HG03280 (cell line): ENCODE data around the gene BACH1.

Experiments
- ATAC-seq: cut with Tn5 transposase; IDR thresholded peaks from one replicate; pipeline ENCODE4 v1.9.1; 2021; ENCODE audit warnings: mild to moderate bottlenecking, moderate library complexity; ENCODE audit not compliant: unreplicated experiment

Gene BACH1

GRCh38 chr21:29313662-29314408 is 15.1 kb downstream of the BACH1 start:
- ATAC-seq, result no peak

- no peak for ATAC-seq
Observed at GRCh38 chr21:29315131-29315749, 16.5 kb downstream of the BACH1 start.

- ATAC-seq, result no peak
Observed at GRCh38 chr21:29316029-29316742, 17.5 kb downstream of the BACH1 start.

GRCh38 chr21:29316806-29317205 is 18.1 kb downstream of the BACH1 start:
- no peak for ATAC-seq

- ATAC-seq, result no peak
Observed at GRCh38 chr21:29318354-29318753, 19.6 kb downstream of the BACH1 start.

GRCh38 chr21:29320031-29320430 is 21.3 kb downstream of the BACH1 start:
- ATAC-seq, result no peak

- no peak for ATAC-seq
Observed at GRCh38 chr21:29321217-29321616, 22.5 kb downstream of the BACH1 start.

GRCh38 chr21:29321932-29322928 is 23.5 kb downstream of the BACH1 start:
- no peak for ATAC-seq

- no peak for ATAC-seq
Observed at GRCh38 chr21:29323189-29323588, 24.5 kb downstream of the BACH1 start.

GRCh38 chr21:29326914-29327554 is 28.3 kb downstream of the BACH1 start:
- no peak for ATAC-seq

- ATAC-seq, result no peak
Observed at GRCh38 chr21:29329406-29329805, 30.7 kb downstream of the BACH1 start.

GRCh38 chr21:29330797-29331196 is 32.1 kb downstream of the BACH1 start:
- no peak for ATAC-seq

GRCh38 chr21:29332461-29333362 is 34.0 kb downstream of the BACH1 start:
- no peak for ATAC-seq

GRCh38 chr21:29333406-29333805 is 34.7 kb downstream of the BACH1 start:
- no peak for ATAC-seq

- no peak for ATAC-seq
Observed at GRCh38 chr21:29334717-29335428, 36.2 kb downstream of the BACH1 start.

GRCh38 chr21:29335720-29336119 is 37.0 kb downstream of the BACH1 start:
- no peak for ATAC-seq

GRCh38 chr21:29338256-29338655 is 39.5 kb downstream of the BACH1 start:
- ATAC-seq, result no peak

GRCh38 chr21:29340228-29340627 is 41.5 kb downstream of the BACH1 start:
- ATAC-seq, result no peak
